Myocyte (in vitro differentiated cells): Measurements from ENCODE around the gene MYPN. TPM values are rescaled to one million over a fixed set of nuclear protein-coding genes. Genes with fewer than 3 reads are reported as not detected.
"Not testable (repeated sequence)": the region's sequence is repeated elsewhere in the genome, so short reads cannot be mapped to it uniquely, and the experiment has no call there.

Source experiments
- DNase-seq: peaks from one replicate; pipeline ENCODE4 v3.0.0-alpha.2; 2012; ENCODE audit warnings: low read depth
- total RNA-seq: library from RNA; depleted of rRNA; stranded (reverse); fragments of >200 nt; gene quantifications from 2 replicates; pipeline ENCODE4 v1.2.3, GENCODE V29; 2014

Gene MYPN
- total RNA-seq, 1 donor from 2014 or later, result 119 TPM

DNA sequence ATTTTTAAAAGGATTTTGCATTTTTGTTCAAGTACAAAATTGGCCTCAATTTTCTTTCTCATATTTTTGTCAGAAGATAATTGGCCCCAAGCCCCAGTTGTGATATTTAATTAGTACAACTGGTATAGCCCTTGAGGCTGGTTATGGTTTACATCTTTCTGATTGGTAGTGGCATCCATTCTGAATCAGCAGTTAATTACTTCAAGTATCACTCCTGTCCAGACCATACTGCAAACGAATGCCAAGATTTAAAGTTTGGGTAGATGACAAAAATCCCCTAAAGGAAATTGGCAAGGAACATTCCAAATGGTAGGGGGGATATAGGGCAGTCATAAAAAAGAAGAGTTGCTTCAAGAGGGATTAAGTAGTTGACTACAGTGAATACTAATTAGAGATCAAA lies 23.1 kb downstream of the MYPN start:
- no peak for DNase-seq

DNA sequence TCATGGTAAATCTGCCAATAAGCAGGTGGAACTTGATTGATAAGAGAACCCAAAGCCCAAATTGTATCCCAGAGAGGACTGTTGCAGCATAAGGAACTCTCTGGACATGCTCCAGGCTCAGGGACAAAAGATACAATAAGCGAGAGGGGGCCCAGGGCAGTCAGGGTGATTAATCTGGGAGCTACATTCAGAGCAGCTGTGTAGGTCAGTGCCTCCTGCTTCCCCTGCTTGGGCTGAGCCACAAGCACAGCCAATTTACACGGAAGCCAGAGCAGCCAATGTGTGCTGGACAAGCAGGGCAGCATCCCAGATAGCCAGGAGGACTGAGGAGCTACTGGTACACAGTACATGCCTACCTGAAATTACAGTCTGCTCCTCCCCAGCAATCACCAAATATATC lies 24.2 kb downstream of the MYPN start:
- peak; percentile 85 for DNase-seq

DNA sequence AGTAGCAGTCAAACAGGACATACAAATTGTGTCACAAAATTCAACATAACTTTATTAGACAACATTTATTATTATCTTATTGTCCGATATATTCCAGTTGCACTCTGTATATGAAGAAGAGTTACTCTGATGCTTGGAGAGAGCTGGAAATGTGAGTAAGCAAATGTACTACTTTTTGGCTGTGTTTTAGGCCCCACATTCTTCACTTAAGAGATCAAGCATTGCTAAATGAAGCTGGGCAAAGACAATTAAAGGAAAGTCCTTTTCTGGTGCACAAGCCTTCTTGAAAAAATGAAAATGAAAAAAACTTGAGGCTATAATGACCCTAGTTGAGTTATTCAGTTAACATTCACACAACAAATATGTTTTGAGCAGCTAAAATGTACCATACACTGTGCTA lies 26.1 kb downstream of the MYPN start:
- DNase-seq, result no peak

DNA sequence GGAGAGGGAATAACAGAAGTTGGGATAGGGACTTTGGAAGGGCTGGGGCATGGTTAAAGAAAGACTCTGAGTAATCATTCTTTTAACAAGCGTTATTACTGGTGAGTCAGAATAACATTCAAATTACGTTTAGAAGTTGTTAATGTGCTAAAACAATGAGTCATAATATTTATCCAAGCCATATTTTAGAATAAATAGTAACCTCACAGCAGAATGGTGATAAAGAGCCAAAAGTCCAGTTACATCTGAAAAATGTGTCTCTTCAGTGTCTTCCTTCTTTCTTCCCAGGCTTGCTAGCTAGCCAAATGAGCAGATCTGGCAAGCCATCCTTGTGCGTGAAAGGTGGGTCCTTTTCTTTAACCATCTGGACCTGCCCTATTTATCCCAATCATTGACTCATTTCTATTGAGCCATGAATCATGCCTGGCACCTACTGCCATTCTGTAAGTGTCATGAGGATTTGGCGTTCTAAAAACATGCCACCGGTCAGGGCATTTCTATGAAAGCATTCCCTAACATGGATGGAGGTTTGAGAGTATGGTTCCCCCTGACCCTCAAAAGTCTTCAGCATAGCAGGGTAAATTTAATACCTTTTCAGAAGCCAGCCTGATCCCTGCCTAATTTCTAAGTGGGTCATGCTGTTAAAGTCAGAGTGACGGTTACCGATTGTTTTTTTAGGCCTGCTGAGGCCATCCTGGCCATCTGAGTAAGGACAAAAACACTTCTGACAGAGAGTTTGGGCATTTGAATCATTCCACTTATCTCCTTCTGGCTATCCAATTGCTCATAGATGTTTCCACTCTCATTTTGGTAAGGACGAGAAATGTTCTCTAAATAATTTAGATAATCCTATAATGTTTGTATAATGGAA lies 26.9 kb downstream of the MYPN start:
- peak; percentile 85 for DNase-seq

DNA sequence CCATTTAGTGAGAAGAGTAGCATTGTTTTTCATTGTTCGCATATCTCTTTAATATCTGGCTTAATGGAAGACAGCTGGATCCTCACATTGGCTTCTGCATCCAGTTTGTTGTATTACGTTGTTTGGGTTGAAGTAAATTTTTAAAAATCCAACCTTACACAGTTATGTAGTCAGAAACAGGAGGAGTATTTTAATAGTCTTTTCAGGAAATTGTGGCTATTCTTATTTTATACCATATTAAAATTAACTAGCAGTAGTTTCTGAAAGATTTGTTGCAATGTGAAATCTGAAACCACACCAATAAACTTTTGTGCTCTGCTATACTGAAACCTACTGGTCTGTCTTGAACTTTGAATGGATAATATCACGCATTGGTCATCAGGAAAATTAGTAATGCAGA lies 27.9 kb downstream of the MYPN start:
- peak; percentile 59 for DNase-seq

DNA sequence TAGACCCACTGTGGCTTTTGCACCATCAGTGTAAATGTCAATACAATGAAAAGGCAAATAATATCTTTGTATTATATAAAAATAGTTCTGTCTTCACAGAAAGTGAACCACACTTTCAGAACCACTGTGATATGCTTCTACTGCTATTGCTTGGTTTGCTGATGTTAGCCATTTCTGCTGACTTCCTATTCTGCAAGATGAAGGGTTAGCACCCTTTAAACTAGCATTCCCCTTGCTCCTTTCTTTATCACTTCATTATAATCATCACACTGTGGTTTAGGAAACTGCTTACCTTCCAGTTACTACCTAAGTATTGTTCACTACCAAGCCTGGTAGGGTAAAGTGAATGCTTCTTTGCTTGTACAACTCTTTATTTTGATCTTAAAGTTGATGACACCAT lies 29.2 kb downstream of the MYPN start:
- no peak for DNase-seq

DNA sequence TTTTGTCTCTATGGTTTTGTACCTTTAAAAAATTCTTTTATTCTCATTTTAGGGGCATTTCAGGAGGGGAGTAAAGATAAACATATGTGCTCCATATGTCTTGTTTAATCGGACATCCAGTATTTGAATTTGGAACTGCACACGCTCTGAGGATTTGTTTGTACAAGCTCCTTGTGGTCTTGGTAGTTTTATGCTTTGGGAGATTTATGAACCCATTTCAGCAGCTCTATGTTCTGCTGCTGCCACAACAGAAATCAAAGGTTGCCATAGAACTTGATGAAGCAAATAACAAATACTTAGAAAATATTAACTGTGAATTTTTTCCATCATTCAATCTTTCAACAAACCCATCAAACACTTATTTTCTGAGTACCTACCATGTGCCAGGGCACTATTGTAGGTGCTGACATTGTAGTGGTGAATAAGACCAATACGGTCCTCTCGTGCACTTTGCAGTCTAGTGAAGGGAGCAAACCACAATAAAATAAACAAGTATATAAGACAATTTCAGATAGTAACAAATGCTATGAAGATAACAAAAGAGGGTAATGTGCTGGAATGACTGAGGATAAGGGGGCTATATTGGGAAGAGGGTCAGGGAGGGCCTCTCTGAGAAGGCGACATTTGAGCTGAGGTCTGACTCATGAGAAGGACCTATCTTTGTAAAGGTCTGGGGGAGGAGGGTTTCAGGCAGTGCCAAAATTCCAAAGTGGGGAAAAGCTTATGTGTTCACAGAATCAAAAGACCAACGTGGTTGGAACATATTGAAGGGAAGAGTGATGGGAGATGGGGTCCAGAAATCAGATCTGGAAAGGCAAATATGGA lies 30.4 kb downstream of the MYPN start:
- DNase-seq, result peak; percentile 65

DNA sequence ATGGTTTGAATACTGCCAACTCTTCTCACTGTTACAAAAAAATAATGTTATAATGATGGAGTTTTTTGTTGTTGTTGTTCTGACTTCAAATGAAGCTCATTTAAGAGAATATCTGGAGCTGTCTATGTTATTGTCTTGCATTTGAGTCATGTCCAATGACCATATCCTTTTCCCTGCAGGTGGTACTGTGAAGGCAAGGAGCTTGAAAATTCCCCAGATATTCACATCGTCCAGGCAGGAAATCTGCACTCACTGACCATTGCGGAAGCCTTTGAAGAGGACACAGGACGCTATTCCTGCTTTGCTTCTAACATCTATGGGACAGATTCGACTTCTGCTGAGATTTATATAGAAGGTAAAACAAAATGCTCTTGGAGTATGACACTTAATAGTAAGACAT lies 33.5 kb downstream of the MYPN start:
- DNase-seq, result no peak

DNA sequence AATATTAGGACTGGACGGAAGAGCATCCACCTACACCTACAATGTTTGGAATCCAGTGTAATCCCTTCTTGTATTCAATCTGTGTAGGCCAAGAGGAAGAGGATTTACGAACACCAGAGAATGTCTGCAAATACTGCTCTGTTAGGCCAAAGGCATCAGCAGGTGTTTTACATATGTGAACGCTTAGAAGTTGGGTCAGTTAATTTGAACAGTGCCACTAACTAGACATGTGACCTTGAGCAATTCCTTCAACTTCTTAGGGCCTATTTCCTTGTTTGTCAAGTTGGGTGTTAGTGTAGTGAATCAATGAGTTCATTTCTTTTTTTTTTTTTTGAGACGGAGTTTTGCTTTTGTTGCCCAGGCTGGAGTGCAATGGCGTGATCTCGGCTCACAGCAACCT lies 35.4 kb downstream of the MYPN start:
- no peak for DNase-seq

DNA sequence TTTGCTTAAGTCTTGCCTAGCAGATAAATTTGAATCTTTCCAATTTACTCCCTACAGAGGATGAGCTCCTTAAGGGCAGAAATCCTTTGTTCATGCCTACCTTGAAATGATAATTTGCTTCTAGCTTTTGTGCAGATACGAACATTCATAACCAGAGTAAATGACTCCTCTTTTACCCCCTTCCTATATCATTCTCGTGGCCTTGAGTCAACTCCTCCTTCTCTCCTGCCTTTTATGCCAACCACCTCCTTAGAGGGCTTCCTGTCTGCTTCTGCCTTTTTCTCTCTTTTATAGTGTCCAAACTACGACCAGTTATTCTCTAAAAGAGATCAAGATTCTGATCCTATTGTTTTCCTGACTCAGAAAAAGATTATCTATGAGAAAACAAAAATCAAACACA lies 36.4 kb downstream of the MYPN start:
- no peak for DNase-seq

DNA sequence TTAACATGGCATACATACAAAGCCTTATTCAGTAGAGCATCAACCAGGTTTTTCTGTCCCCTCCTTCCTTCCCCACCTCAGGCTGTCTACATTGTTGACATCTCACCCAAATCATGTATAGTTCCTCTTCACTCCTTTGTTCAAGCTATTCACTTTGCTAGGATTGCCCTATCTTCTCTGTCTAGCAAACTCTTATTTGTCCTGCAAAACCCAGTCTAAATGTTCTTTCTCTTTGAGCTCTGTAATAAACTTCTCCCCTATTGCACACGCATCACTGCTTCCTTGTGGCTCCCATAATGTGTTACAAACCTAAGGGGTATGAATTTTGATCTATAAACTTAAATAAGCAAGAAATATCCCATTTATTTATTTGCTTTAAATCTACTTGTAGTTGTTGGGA lies 36.8 kb downstream of the MYPN start:
- DNase-seq, result no peak

DNA sequence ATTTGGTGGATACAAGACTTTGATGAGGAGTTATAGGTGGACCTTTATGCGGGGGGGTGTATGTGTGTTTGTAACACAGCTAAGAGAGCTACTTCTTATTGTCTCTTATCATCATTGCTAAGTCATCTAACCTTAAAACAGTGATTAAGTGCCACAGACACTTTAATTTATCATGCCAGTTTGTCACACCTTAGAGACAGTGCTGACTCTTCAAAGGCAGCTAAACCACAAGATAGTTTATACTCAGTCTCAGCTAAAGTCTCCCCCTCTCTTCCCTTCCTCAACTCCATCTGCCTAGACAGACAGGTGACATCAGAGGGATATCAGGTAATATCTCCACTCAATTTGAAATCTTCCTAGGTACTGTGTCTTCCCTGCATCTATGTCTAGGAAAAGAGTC lies 42.2 kb downstream of the MYPN start:
- DNase-seq, result no peak

DNA sequence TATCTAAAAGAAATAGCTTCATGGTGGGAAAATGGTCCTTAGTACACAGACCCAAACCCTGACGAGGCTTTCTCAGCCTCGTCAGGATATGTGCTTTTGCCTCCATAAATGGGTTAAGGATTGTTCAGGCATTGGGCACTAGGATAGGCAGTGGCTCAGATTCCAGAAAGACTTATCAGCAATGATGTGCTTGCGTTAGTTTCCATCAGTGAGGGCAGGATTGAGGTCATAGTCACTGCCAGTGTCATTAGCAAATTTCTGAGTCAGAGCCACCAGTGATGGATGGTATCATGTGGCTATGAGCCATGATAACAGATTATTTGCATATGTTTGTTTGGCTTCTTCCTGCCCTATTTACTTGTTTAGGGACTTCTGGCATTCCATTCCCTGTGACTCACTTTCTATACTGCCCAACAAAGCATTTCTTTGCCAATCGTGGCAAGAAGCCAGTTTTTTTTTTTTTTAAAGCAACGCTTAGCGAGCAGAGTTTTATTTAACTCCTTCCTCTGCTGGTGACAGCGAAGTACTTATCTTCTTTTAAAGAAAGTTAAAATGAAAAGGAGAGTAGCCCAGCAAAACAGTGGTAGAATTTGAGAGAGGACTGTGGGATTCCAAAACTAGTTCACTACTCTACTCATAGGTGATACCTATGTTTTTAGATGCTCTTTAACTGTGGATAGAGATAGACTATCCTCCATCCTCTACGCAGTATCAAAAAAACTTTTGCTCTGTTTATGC lies 44.4 kb downstream of the MYPN start:
- DNase-seq, result peak; percentile 98

DNA sequence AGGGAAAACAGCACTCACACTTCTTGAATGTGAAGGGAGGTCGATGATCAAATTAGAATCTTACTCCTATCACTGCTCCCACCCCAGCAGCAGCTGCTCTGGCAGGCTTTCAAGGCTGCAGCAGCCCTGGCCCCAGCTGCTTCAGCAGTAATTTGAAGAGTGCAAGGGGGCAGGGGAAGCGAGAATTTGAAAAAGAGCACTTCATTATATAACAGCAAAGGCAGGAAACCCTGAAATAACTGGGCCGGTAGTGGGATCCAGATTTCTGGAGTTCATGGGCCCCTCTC lies 44.9 kb downstream of the MYPN start:
- DNase-seq, result peak; percentile 96

DNA sequence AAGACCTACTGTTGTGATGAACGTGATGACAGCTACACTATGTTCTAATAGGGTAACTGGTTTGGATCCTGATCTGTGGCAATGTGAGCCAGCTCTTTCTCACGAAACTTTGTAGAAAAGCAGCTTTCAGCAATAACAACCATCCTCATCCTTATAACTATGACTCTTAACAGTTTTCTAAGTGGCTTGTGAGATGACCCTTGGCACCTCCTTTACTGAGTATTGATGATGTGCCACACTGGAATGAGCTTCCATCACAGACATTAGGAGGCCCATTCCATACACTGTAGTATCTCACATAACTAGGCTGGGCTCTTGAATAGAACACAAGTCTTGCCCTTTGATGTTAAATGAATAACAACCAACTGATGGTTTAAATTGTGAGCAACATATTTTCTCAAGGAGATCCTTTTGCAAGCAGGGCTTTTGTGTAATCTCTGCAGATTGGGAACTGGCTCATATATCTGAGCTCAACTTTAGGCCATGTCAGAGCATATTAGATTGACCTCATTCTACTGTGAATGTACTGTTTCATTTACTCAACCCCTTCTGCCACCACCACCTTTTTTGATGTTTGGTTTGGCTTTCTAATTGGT lies 46.4 kb downstream of the MYPN start:
- no peak for DNase-seq

DNA sequence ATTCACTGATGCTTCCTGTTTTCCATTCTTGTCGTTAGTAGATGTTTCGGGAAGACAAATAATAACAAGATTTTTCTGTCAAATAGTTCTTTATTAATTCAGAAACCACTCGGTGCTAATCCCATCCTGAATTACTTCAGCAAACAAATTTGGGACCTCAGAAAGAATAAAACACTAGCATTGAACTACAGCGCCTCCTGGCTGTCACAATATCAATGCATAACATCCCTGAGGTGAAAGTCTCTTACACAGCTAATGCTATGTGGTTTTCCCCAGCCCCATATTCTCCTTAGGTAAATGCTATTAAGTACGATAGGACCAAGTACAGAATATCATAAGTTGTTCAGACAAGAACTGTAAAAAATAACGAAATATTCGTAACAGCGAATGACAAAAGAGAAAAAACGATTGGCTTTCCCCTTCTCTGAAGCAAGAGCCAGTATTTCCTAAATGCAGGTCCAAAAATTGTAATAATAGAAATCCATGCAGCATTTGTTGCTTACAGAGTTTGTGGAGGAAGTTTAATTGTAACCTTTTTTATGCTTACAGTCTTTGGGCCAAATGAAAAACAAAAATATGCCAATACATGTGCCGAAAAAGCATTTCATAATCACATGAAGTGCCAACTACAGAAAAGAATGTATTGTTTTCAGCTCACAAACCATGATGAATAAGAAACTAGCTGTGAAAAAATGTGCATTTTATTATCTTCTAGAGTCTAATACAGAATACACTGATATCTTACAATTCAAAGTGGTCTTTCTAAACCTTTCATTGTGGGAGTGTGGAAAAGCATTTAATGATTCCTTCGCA lies 47.3 kb downstream of the MYPN start:
- DNase-seq, result peak; percentile 85

DNA sequence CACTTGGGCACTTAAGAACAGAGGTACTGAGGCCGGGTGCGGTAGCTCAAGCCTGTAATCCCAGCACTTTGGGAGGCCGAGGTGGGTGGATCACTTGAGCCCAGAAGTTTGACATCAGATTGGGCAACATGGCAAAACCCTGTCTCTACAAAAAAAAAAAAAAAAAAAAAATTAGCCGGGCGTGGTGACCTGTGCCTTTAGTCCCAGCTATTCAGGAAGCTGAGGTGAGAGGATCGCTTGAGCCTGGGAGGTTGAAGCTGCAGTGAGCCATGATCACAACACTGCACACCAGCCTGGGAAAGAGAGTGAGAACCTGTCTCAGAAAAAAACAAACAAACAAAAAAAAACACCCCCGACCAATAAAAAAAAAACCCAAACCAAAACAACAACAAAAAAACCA lies 48.2 kb downstream of the MYPN start:
- DNase-seq, result not testable (repeated sequence)

DNA sequence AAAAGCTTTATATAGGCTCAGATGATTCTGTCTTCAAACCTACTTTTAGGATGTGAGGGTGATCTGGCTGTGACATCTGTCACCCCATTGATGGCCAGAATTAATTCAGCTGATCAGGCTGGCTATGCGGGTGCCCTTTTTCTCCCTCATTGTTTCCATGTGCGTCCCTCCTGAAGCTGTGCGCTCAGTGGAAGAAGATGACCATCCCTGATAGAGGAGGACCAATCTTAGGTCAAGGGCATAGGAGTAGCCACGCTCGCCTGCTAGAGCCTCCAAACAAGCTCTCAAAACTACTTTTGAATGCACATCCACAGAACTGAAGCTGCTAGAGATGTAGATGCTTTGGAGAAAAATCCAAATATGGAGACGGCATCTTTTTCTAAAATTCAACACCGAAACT lies 48.7 kb downstream of the MYPN start:
- no peak for DNase-seq

DNA sequence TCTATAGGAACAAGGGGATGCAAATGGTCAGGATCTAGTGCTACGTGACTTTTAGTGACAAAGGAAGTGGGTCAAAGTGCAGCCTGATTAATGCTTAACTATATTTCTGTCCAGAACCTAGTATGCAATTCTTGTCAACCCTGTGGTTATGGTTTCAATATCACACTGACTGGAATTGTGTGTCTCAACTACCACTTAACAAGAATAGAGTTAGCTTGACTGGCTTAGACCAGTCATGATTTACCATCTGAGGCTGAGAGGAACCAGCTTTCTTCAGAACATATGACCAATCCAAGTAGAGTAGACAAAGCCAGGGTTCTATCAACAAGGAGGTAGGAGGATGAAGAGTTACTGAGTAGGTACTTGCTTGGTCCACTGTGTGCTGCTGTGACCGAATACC lies 54.4 kb downstream of the MYPN start:
- no peak for DNase-seq

DNA sequence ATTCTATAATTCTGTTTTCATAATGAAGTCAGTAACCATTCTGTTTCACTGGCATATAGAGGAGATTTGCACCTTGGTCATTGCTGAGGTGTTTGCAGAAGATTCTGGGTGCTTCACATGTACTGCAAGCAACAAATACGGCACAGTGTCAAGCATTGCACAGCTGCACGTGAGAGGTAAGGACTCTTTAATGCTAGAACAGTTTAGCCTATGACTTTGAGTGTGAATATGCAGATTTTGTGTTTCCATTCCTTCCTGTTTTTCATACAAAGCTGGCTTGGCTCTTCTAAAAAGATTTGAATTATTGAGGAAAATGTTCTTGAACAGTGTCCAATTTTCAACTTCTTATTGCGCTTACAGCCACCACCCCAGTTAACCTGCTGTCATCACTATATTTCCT lies 56.4 kb downstream of the MYPN start:
- DNase-seq, result no peak
